Coronary artery (tissue), 2 donors: Measurements from ENCODE around the gene NXPH3.

Source experiments
- DNase-seq: peaks from one replicate; pipeline ENCODE4 v3.0.0-alpha.2; 2017; ENCODE audit warnings: low spot score
- H3K27ac ChIP-seq, 2 donors: fragments of 200-600 bp; sonication (generic); one replicate each; pipeline ENCODE4 v1.5.1; 2016 to 2019
- H3K4me3 ChIP-seq: fragments of 200-600 bp; sonication (generic); 2 replicates; pipeline ENCODE4 v1.5.1; 2016; ENCODE audit warnings: mild to moderate bottlenecking, moderate library complexity
- TF ChIP-seq, protein P1 (sequence below): fragments of 200-600 bp; sonication (generic); IDR thresholded peaks from one replicate; pipeline ENCODE4 v1.5.1; 2019; ENCODE audit warnings: antibody characterized with exemption

The NXPH3 gene

GRCh38 chr17:49629447-49629846, 53.8 kb downstream of the NXPH3 start:
- peak overlapping the region; percentile 27 for H3K4me3 ChIP-seq
- H3K27ac ChIP-seq: peak overlapping the region; percentile 78 to 80
- TF ChIP-seq, protein P1, sequence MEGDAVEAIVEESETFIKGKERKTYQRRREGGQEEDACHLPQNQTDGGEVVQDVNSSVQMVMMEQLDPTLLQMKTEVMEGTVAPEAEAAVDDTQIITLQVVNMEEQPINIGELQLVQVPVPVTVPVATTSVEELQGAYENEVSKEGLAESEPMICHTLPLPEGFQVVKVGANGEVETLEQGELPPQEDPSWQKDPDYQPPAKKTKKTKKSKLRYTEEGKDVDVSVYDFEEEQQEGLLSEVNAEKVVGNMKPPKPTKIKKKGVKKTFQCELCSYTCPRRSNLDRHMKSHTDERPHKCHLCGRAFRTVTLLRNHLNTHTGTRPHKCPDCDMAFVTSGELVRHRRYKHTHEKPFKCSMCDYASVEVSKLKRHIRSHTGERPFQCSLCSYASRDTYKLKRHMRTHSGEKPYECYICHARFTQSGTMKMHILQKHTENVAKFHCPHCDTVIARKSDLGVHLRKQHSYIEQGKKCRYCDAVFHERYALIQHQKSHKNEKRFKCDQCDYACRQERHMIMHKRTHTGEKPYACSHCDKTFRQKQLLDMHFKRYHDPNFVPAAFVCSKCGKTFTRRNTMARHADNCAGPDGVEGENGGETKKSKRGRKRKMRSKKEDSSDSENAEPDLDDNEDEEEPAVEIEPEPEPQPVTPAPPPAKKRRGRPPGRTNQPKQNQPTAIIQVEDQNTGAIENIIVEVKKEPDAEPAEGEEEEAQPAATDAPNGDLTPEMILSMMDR: no peak
- DNase-seq: no peak

- H3K27ac ChIP-seq: peak overlapping the region; percentile 78 to 80
- H3K4me3 ChIP-seq: no peak overlapping the region
- TF ChIP-seq, protein P1: no peak
- DNase-seq: no peak
Measured at GRCh38 chr17:49630113-49630900, 54.6 kb downstream of the NXPH3 start.

GRCh38 chr17:49631496-49631895, 55.8 kb downstream of the NXPH3 start:
- TF ChIP-seq, protein P1: no peak
- Histone ChIP-seq H3K4me3 (no peak overlapping the region), H3K27ac (peak overlapping the region; percentile 80 to 86)
- DNase-seq: no peak
